ENCODE data around the gene DDX42. TPM values are rescaled to one million over a fixed set of nuclear protein-coding genes. Genes with fewer than 3 reads are reported as not detected.
A peak's percentile ranks its signal among the peaks of the same experiment; 100 is the strongest.
"Not testable (repeated sequence)": the region's sequence is repeated elsewhere in the genome, so short reads cannot be mapped to it uniquely, and the experiment has no call there.

DDX42 gene
- total RNA-seq, 1 donor from 2014 or later, result 56.7 TPM

GRCh38 chr17:63850401-63850800 is 76.4 kb downstream of the DDX42 start:
- intact Hi-C loops (cut with micrococcal nuclease), result no loop called here
- ATAC-seq, result no peak
- DNase-seq, result no peak

DNA sequence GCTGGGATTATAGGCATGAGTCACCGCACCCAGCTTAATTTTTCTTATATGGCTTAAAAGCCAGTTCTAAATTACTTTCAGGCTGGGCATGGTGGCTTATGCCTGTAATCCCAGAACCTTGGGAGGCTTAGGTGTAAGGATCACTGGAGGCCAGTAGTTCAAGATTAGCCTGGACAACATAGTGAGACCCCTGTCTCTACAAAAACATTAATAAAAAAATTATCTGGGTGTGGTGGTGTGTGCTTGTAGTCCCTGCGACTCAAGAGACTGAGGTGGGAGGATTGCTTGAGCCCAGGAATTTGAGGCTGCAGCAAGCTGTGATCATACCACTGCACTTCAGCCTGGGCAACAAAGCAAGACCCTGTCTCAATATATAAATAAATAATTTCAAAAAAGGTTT is 79.3 kb downstream of the DDX42 start:
- intact Hi-C loops (cut with micrococcal nuclease), result no loop called here
- ATAC-seq, result no peak
- DNase-seq, result no peak

DNA sequence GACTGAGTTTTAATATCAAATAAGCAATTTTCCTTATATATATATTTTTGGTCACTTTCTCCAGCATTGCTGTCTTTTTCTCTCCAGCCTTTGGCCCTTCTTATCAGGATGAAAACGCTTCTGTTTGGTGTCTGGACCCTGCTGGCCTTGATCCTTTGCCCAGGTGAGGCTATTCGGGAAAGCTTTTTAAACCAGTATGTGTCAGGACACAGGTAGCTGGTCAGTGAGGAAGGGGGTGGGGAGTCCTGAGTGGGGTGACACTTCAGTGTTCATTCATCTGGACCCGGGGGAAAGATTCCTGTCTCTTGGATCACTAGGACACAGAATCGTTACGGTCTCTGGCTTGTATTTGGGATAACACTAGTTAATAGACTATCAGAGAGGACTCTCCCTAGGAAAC is 80.7 kb downstream of the DDX42 start:
- DNase-seq, result no peak
- intact Hi-C loops (cut with micrococcal nuclease), result no loop called here
- ATAC-seq, result no peak

DNA sequence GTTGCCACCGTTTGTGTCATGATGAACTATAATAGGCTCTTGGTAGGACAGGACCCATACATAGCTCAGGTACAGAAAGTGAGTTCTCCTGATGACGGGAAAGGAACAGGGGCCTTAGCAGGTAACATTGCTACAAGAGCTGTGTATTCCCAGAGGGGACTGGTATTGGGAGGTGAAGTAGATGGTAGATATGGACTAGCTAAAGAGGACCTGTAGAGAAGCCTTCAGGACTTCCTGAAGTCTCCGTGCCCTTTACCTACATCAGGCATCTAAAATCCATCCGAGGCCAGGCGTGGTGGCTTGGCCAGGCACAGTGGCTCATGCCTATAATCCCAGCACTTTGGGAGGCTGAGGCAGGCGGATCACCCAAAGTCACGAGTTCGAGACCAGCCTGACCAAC is 81.2 kb downstream of the DDX42 start:
- intact Hi-C loops (cut with micrococcal nuclease), result no loop called here
- no peak for ATAC-seq
- DNase-seq, result no peak

DNA sequence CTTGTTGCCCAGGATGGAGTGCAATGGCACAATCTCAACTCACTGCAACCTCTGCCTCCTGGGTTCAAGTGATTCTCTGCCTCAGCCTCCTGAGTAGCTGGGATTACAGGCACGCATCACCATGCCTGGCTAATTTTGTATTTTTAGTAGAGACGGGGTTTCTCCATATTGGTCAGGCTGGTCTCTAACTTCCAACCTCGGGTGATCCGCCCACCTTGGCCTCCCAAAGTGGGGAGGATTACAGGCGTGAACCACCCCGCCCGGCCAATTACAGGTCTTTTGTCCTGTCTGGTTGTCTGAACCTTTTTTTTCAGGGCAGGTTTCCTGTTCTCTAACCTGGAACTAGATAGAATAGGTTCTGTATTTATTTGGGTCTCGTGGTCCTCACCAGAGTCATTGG is 82.5 kb downstream of the DDX42 start:
- intact Hi-C loops (cut with micrococcal nuclease); ATAC-seq: not testable (repeated sequence)

GRCh38 chr17:63859257-63859656 is 85.3 kb downstream of the DDX42 start:
- ATAC-seq (no peak), DNase-seq (no peak)
- intact Hi-C loops (cut with micrococcal nuclease), result no loop called here

More for the DNA sequence above, 82.5 kb downstream of the DDX42 start:
- not testable (repeated sequence) for DNase-seq

DNA sequence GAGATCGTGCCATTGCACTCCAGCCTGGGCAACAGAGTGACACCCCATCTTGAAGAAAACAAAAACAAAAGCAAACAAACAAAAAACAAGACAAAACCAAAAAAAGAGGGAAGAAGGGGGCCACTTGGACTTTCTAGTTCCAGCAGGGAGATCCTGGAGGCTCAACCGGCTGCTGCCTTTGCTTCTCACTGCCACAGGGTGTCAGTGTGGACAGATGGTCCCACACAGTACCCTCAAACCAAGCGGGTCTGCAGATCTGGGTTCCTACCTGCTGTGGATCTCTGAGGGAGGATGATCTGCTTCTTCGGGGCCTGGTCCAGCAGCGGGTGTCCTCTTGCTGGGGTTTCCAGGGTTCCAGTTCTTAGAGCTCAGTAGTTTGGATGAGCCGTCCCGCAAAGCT is 92.7 kb downstream of the DDX42 start:
- intact Hi-C loops (cut with micrococcal nuclease), result not testable (repeated sequence)
- ATAC-seq, result peak; percentile 36

More for the DNA sequence above, 92.7 kb downstream of the DDX42 start:
- not testable (repeated sequence) for DNase-seq

Other genes with a start within 250 kb of the DDX42 start
- 45.0 TPM for gene DCAF7, start 223.7 kb upstream of the DDX42 start, total RNA-seq
- gene TACO1, start 173.3 kb upstream of the DDX42 start, total RNA-seq, result 45.5 TPM
- gene MAP3K3, start 151.8 kb upstream of the DDX42 start, total RNA-seq, result 36.9 TPM
- gene LIMD2, start 74.0 kb upstream of the DDX42 start, total RNA-seq, result 4.7 TPM
- 16.0 TPM for gene STRADA, start 32.4 kb upstream of the DDX42 start, total RNA-seq
- gene CCDC47, start 573 bp upstream of the DDX42 start, total RNA-seq, result 90.1 TPM
- 141 TPM for gene PSMC5, start 53.3 kb downstream of the DDX42 start, total RNA-seq
- gene FTSJ3, start 53.5 kb downstream of the DDX42 start, total RNA-seq, result 35.9 TPM
- gene SMARCD2, start 68.5 kb downstream of the DDX42 start, total RNA-seq, result 28.4 TPM
- not detected for gene CSH2, start 99.5 kb downstream of the DDX42 start, total RNA-seq
- not detected for gene GH2, start 107.8 kb downstream of the DDX42 start, total RNA-seq
- not detected for gene CSH1, start 122.4 kb downstream of the DDX42 start, total RNA-seq
- not detected for gene CSHL1, start 137.1 kb downstream of the DDX42 start, total RNA-seq
- gene GH1, start 144.7 kb downstream of the DDX42 start, total RNA-seq, result not detected
- 5.7 TPM for gene CD79B, start 158.2 kb downstream of the DDX42 start, total RNA-seq
- gene SCN4A, start 198.7 kb downstream of the DDX42 start, total RNA-seq, result 0.32 TPM
- 0.20 TPM for gene PRR29, start 224.2 kb downstream of the DDX42 start, total RNA-seq
- 30.6 TPM for gene ICAM2, start 246.5 kb downstream of the DDX42 start, total RNA-seq